Fibroblast of skin of abdomen (primary cell): ENCODE measurements around the gene AASS.
A peak's percentile ranks its signal among the peaks of the same experiment; 100 is the strongest.

Experiments
- DNase-seq: peaks from one replicate; pipeline ENCODE4 v3.0.0-alpha.2; 2013

The AASS gene

GRCh38 chr7:122118757-122119156, 25.3 kb downstream of the AASS start:
- DNase-seq = no peak

- no peak for DNase-seq
Measured at GRCh38 chr7:122103064-122103463, 41.0 kb downstream of the AASS start.

DNA sequence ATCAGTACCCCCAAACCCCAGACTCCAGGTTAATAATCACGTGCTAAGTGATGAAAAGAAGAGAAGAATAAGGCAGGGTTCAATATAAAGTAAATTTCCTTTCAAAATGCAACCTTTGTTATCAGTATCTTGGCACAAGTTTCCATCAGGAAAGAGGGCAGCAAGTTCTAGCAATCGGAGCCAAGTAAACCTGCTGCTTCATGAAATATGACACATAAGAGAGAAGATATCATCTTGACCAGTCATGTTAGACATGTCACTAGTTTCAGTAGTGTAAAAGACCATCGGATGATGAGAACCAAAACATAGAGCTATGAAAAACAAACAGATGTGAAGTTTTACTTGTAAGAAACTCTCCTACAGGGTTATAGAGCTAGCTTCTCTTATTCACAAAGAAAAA, 44.0 kb downstream of the AASS start:
- DNase-seq = no peak

- DNase-seq = no peak
Measured at GRCh38 chr7:122095642-122096041, 48.4 kb downstream of the AASS start.

GRCh38 chr7:122094549-122094948, 49.5 kb downstream of the AASS start:
- no peak for DNase-seq

DNA sequence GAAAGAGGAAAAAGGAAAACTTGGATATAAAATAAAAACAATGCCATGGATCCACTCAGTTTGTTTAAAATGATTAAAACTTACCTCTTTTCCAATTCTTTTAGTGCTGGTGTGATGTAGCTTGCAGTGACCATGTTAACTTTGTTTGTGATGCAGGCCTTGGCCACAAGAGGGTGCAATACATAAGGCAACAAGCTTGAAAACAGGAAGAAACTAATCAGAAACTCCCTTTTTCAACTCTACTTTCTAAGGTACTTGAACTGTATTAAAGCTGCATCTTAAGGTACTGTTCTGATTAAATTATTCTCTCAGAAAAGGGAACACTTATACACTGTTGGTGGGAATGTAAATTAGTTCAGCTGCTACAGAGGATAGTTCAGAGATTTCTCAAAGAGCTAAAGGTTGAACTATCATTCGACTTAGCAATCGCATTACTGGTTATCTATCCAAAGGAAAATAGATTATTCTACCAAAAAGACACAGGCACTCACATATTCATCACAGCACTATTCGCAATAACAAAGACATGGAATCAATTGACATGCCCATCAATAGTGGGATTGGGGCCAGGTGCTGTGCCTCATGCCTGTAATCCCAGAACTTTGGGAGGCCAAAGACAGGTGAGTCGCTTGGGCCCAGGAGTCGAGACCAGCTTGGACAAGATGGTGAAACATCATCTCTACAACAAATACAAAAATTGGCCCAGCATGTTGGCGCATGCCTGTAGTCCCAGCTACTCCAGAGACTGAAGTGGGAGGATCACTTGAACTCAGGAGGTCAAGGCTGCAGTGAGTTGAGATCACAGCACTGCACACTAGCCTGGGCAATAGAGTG, 50.9 kb downstream of the AASS start:
- DNase-seq = peak; percentile 62

DNA sequence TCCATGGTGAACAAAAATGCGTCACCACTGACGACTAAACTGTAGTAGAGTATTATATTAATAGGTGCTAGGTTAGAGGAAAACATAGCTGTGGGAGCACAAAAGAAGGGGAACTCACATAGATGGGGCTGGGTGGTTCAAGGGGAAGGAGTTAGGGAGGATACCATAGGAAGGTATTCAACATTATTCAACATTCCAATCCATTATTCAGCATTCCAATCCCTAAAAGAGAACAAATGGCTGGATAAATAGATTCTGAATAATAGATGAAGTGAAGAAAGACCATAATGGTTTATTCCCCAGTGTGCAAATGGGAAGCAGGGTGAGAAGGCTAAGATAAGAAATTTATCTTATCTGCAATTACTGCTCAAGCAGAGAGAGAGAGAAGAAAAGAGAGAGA, 61.4 kb downstream of the AASS start:
- DNase-seq = no peak

DNA sequence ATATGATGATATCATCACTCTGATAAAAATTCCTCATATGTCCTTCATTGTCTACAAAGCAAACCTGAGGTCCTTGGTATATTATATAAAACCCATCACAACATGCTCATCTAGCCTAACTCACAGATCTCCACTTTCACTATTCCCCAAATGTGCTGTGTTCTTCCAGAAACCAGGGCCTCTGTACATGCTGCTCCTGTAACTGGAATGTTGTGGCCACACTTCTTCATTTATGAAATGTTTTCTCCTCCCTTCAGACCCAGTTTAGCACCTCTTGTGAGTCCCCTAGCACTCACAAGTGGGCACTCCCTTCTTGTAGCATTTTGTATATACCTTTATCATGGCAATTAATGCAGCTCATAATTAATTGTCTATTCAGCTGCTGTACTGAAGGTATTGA, 61.9 kb downstream of the AASS start:
- no peak for DNase-seq

DNA sequence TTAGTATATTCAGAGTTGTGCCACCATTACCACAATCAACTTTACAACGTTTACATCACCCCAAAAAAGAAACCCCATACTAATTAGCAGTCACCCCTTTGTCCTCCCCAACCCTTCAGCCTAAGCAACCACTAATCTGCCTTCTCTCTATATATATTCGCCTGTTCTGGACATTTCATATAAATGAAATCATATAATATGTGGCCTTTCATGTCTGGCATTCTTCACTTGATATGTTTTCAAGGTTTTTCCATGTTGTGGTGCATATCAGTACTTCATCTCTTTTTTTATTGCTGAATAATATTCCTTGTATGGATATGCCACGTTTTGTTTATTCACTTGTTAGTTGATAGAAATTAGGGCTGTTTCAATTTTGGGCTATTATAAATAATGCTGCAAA, 70.4 kb downstream of the AASS start:
- no peak for DNase-seq

- no peak for DNase-seq
Measured at GRCh38 chr7:122072924-122073599, 71.0 kb downstream of the AASS start.

DNA sequence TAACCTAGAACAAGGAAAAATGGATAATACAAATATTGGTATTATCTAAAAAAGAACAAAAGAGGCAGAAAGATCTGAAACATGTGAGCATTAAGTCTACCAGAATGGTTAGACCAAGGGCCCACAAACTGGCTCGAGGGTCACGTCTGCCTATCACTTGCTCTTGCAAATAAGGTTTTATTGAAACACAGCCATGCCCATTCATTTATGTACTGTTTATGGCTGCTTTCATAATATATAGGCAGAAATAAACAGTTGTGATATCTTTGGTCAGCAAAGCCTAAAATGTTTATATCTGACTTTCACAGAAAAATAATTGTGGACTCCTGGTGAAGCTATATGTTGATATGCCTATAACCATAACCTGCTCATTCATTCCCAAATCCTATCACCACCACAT, 71.8 kb downstream of the AASS start:
- no peak for DNase-seq

- DNase-seq = no peak
Measured at GRCh38 chr7:122070834-122071233, 73.2 kb downstream of the AASS start.

DNA sequence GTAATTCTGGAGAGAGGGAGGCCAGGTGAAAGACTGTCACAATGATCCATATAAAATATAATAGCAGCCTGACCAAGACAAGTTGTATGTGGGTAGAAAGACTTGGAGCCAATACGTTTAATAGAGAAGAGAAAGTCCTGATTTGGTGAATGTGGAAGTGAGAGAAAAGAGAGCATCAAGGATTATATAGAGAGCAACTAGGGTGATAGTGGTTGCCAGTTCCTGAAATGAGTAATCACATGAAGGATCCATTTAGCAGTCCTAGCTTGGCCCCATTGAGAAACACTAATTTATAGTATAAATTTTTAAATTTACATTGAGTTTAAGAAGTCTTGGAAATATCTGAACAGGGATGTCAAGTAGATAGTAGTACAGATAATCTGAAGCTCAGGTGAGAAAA, 74.0 kb downstream of the AASS start:
- no peak for DNase-seq

- DNase-seq = no peak
Measured at GRCh38 chr7:122068999-122069398, 75.0 kb downstream of the AASS start.

- DNase-seq = no peak
Measured at GRCh38 chr7:122068046-122068445, 76.0 kb downstream of the AASS start.

DNA sequence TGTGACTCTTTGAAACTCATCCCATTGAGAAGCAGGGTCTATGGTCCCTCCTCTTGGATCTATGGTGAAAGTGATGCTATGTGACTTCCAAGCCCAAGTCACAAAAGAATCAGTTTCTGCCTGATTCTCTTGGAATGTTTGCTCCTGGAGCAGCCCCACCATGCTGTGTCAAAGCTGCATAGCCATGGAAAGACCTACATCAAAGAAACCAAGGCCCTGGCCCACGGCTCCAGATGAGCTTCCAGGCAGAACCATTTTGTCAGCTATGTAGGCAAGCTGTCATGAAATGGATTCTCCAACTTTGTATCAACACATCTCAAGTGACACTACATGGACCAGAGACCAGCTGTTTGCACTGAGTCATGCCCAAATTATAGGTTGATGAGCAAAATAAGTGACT, 77.0 kb downstream of the AASS start:
- no peak for DNase-seq

DNA sequence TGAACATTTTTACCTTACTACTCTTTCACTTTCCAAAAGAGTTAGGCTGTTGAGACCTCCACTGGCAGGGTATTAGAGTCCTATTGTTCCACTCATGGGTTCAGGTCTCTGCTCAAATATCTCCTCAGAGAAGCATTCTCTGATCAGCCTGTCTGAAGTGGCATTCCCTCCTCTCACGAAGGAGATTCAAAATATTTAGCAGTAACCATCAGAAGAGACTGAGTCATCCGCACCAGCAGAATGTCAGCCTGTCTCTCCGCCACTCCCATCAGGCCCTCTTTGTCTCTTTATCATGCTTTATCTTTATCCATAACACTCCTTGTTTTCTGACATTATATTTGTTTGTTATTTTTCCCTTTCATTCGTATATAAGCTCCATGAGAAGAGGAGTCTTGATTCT, 79.1 kb downstream of the AASS start:
- no peak for DNase-seq

DNA sequence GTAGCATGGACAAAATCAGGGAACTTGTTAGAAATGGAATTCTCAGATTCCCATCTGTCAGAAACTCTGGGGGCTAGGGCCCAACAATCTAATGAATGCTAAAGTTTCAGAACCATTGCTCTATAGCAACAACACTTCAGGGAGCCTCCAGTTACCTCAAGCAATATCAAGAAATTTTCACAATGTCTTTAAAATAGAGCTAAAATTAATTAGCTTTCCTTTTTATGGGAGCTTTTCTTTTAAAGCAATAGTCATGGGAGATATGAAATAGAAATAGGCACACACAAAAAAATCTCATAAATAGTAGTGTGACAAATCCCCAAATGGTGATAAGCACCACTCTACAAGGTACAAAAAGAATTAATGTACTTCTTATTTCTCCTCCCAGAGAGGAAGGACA, 80.9 kb downstream of the AASS start:
- DNase-seq = no peak

DNA sequence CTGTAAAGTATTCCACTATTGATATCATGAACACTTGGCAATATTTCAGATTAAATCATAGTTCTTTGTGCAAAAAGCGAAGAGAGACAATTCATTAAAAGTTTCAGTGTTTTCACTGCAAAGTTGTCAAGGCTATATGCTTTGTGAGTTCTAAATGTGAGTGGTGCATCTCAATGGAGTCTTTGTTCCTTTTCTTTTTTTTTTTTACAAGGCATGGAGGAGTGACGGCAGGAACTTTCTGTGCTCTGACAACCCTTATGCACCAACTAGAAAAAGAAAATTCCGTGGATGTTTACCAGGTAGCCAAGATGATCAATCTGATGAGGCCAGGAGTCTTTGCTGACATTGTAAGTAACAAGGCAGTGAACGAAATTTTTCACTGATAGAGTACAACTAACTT, 84.5 kb downstream of the AASS start:
- no peak for DNase-seq

DNA sequence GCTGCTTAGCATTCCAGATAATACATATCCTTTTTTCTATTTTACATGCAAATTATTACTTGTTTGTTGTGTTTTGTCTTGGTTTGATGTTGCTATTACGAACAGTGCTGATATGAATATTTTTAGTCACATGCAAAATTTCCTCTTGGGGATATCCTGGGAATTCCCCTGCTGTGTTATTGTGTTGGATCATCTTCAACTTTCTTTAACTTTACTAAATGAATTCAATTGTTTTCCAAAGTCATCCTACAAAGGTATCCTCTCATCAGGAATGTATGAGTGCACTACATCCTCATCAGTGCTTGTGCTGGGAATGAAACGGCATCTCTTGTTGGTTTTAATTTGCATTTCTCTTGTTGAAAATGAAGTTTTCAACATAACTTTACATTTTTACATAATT, 87.1 kb downstream of the AASS start:
- no peak for DNase-seq

GRCh38 chr7:122055073-122055472, 89.0 kb downstream of the AASS start:
- no peak for DNase-seq

DNA sequence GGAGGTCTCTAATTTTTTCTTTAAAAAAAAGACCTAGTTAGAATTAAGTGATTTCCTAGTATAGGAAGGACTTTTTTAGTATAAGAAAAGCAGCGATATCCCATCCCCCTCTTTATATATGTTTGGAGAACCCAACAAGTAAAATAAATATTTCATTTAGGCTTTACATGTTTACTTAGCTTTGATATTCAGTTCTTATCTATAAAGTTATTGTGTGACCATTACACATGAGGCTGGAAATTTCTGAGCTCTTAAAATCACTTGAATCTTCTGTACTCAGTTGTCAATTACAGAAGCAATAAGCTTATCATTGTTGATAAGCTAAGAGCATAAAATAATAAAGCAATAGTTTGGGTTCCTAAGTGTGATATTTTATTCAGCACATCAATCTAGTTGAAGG, 89.7 kb downstream of the AASS start:
- DNase-seq = no peak

- DNase-seq = no peak
Measured at GRCh38 chr7:122046402-122046801, 97.6 kb downstream of the AASS start.

DNA sequence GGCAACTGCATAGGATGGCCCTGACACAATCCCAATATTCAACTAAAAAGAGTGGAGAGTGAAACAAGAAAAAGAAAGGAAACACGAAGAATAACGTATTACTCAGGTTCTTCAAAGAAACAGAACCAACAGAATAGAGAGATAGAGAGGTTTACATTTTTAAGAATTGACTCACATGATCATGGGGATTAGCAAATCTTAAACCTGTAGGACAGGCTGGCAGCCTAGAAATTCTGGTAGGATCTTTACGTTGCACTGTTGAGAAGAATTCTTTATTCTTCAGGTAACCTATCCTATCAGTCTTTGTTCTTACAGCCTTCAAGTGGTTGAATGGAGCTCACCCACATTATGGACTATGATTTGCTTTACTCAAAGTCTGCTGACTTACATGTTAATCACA, 103.9 kb downstream of the AASS start:
- no peak for DNase-seq
